Nephron (organoid): ENCODE data around the gene SHISA6.

Experiments used
- H3K27ac Mint-ChIP-seq, 3 experiments: 2 replicates each; pipeline ENCODE4 v1.8.0; 2020; ENCODE audit warnings: mixed read lengths in 3 of 3, mild to moderate bottlenecking in 2 of 3, moderate library complexity in 1 of 3
- H3K27me3 Mint-ChIP-seq: 2 replicates; pipeline ENCODE4 v1.8.0; 2021; ENCODE audit warnings: low read depth, mild to moderate bottlenecking, moderate library complexity, mixed read lengths
- H3K36me3 Mint-ChIP-seq: 2 replicates; pipeline ENCODE4 v1.8.0; 2020; ENCODE audit warnings: low read depth, mixed read lengths
- H3K4me1 Mint-ChIP-seq: 2 replicates; pipeline ENCODE4 v1.8.0; 2020; ENCODE audit warnings: mixed read lengths
- H3K4me3 Mint-ChIP-seq, 3 experiments: 2 replicates each; pipeline ENCODE4 v1.8.0; 2020; ENCODE audit warnings: mild to moderate bottlenecking in 3 of 3, mixed read lengths in 3 of 3, moderate library complexity in 2 of 3
- H3K9me3 Mint-ChIP-seq: 2 replicates; pipeline ENCODE4 v1.8.0; 2020; ENCODE audit warnings: mixed read lengths
- TF ChIP-seq, protein P1 (sequence below), 3 experiments: fragments of 200-600 bp; sonication (generic); IDR thresholded peaks; one replicate each; pipeline ENCODE4 v1.5.0; 2021; ENCODE audit warnings: antibody characterized with exemption in 3 of 3; ENCODE audit not compliant: unreplicated experiment in 3 of 3

SHISA6 gene

DNA sequence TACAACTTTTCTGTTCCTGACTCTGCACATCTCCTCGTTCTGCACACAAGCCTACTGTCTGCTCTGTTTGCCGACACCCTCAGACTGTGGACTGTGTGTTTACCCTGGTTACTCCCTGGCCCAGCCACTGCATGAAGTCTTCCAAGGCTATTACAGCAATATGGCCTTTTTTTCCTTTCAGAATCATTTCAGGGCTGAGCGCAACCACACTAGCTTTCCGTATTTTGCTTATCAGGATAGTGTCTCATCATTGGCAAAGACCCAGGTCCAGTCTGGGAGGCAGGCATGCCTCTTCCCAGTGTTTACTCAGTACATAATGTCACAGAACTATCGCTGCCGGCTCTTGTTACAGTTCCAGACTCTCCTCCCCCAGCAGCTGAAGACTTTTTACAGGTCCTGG is 367.4 kb downstream of the SHISA6 start:
- H3K36me3 Mint-ChIP-seq: no peaks in the 10 kb centered on the region
- TF ChIP-seq, protein P1, sequence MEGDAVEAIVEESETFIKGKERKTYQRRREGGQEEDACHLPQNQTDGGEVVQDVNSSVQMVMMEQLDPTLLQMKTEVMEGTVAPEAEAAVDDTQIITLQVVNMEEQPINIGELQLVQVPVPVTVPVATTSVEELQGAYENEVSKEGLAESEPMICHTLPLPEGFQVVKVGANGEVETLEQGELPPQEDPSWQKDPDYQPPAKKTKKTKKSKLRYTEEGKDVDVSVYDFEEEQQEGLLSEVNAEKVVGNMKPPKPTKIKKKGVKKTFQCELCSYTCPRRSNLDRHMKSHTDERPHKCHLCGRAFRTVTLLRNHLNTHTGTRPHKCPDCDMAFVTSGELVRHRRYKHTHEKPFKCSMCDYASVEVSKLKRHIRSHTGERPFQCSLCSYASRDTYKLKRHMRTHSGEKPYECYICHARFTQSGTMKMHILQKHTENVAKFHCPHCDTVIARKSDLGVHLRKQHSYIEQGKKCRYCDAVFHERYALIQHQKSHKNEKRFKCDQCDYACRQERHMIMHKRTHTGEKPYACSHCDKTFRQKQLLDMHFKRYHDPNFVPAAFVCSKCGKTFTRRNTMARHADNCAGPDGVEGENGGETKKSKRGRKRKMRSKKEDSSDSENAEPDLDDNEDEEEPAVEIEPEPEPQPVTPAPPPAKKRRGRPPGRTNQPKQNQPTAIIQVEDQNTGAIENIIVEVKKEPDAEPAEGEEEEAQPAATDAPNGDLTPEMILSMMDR (IDR thresholded peaks at IDR 0.05; ENCODE audit: unreplicated experiment in 3 of 3): no peak
- H3K27me3 Mint-ChIP-seq: no peaks in the 10 kb centered on the region
- peaks cover 25% of the 10 kb centered on the region for H3K4me1 Mint-ChIP-seq
- H3K9me3 Mint-ChIP-seq: no peaks in the 10 kb centered on the region
- H3K4me3 Mint-ChIP-seq: peak overlapping the region in 2 of 3 experiments; percentile 0 to 42
- peak overlapping the region; percentile 74 to 96 (median 83) for H3K27ac Mint-ChIP-seq

DNA sequence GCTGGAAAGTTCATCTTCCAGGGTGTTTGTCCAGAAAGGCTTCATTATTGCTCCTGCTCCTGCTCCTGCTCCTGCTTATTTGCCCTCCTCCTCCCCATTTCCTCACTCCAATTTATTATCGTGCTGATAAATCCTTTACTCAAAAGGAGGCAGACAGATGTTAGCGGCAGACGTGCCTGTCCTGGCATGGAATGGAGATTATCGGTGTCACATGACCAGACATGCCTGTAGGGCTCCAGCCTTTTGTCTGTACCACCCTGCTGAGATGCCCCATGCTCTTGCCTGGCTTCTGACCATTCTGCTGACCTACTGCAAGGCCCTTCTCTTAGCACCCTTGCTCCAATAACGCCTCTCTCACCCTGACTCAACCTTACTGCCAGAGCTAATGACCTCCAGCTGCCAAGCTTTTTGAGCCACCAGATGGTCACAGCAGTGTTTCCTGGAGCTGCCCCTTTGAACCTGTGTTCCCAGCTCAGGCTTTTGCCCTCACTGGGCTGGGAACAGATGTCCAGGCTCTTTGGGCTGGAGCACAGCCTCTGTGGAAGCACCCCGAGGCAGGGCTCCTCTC is 370.1 kb downstream of the SHISA6 start:
- H3K27me3 Mint-ChIP-seq: no peaks in the 10 kb centered on the region
- H3K36me3 Mint-ChIP-seq: no peaks in the 10 kb centered on the region
- no peak overlapping the region for H3K4me3 Mint-ChIP-seq
- peak overlapping the region in 1 of 3 experiments; percentile 29 for H3K27ac Mint-ChIP-seq
- H3K4me1 Mint-ChIP-seq: peaks cover 25% of the 10 kb centered on the region
- no peaks in the 10 kb centered on the region for H3K9me3 Mint-ChIP-seq
- TF ChIP-seq, protein P1 (IDR thresholded peaks at IDR 0.05; ENCODE audit: unreplicated experiment in 3 of 3): no peak

DNA sequence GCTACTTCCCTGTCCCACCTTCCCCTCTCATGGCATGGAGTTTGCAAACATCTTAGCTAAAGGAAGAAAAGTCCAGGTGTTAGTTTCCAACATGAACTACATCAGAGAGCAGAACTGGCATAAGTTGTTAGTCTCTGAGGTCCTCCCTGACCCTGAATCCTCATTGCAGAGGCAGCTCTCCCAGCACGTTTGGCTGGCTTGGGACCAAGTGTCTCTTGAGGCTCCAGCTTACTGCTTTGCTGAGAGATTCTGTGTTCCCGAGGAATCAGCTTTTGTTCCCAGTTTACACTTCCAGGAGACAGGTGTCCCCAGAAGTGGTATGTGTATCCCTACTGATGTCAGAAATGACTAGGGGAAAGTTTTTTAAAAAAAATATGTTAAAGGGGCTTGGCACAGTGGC is 371.9 kb downstream of the SHISA6 start:
- no peak overlapping the region for H3K27ac Mint-ChIP-seq
- no peaks in the 10 kb centered on the region for H3K36me3 Mint-ChIP-seq
- H3K4me1 Mint-ChIP-seq: peaks cover 24% of the 10 kb centered on the region
- no peaks in the 10 kb centered on the region for H3K9me3 Mint-ChIP-seq
- H3K27me3 Mint-ChIP-seq: no peaks in the 10 kb centered on the region
- TF ChIP-seq, protein P1 (IDR thresholded peaks at IDR 0.05; ENCODE audit: unreplicated experiment in 3 of 3): no peak
- H3K4me3 Mint-ChIP-seq: no peak overlapping the region
